ENCODE data around the gene TMEM141.
"Not testable (repeated sequence)": the region's sequence is repeated elsewhere in the genome, so short reads cannot be mapped to it uniquely, and the experiment has no call there.

The TMEM141 gene

GRCh38 chr9:136755302-136756133 lies 35.6 kb upstream of the TMEM141 start:
- DNase-seq = not testable (repeated sequence)

GRCh38 chr9:136756134-136756438 lies 35.1 kb upstream of the TMEM141 start:
- DNase-seq = no peak

GRCh38 chr9:136756836-136757235 lies 34.3 kb upstream of the TMEM141 start:
- no peak for DNase-seq

- no peak for DNase-seq
Measured at GRCh38 chr9:136757328-136757727, 33.8 kb upstream of the TMEM141 start.

- no peak for DNase-seq
Measured at GRCh38 chr9:136757751-136758140, 33.4 kb upstream of the TMEM141 start.

GRCh38 chr9:136759001-136759400 lies 32.1 kb upstream of the TMEM141 start:
- no peak for DNase-seq

GRCh38 chr9:136759436-136760325 lies 31.5 kb upstream of the TMEM141 start:
- DNase-seq = no peak

GRCh38 chr9:136760424-136760823 lies 30.7 kb upstream of the TMEM141 start:
- no peak for DNase-seq

GRCh38 chr9:136760834-136761544 lies 30.2 kb upstream of the TMEM141 start:
- peak; percentile 13 for DNase-seq

- DNase-seq = no peak
Measured at GRCh38 chr9:136761545-136761981, 29.6 kb upstream of the TMEM141 start.

- no peak for DNase-seq
Measured at GRCh38 chr9:136762221-136762691, 28.9 kb upstream of the TMEM141 start.

- DNase-seq = no peak
Measured at GRCh38 chr9:136762915-136763648, 28.1 kb upstream of the TMEM141 start.

- no peak for DNase-seq
Measured at GRCh38 chr9:136763649-136764035, 27.5 kb upstream of the TMEM141 start.

- DNase-seq = no peak
Measured at GRCh38 chr9:136764301-136764891, 26.7 kb upstream of the TMEM141 start, which contains the start of gene LCN15. LCN15 (minus strand) TSS chr9:136764518; CDS start chr9:136764488, 30 bp downstream.

- no peak for DNase-seq
Measured at GRCh38 chr9:136765041-136765440, 26.1 kb upstream of the TMEM141 start.

GRCh38 chr9:136765745-136766409 lies 25.3 kb upstream of the TMEM141 start:
- DNase-seq = not testable (repeated sequence)

- DNase-seq = peak; percentile 5
Measured at GRCh38 chr9:136766410-136767120, 24.6 kb upstream of the TMEM141 start.

GRCh38 chr9:136769710-136770191 lies 21.4 kb upstream of the TMEM141 start:
- peak; percentile 30 for DNase-seq

- DNase-seq = no peak
Measured at GRCh38 chr9:136771907-136772415, 19.2 kb upstream of the TMEM141 start.

- DNase-seq = no peak
Measured at GRCh38 chr9:136773386-136774044, 17.6 kb upstream of the TMEM141 start.
